ENCODE data around the gene TNIP1.
A peak's percentile ranks its signal among the peaks of the same experiment; 100 is the strongest.

Gene TNIP1

DNA sequence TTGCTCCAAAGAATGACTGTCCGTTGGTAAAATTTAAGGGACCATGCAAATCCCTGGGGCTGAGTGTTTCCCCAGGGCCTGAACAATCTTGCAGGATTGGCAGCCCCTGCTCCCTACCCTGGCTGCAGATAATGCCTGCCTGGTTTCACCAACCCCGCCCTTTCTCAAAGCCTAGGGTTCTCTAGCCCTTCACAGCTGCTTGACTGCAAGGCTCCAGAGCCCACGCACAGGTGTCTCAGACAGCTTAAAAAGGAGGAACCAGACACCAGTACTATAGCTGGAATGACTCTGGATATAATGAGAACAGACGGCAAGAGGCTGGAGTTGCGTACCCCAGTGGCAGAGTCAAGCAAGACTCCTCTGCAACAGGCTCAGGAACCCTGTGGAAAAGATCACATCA is 25.2 kb upstream of the TNIP1 start:
- no peak for DNase-seq (ENCODE audit: low read depth)

DNA sequence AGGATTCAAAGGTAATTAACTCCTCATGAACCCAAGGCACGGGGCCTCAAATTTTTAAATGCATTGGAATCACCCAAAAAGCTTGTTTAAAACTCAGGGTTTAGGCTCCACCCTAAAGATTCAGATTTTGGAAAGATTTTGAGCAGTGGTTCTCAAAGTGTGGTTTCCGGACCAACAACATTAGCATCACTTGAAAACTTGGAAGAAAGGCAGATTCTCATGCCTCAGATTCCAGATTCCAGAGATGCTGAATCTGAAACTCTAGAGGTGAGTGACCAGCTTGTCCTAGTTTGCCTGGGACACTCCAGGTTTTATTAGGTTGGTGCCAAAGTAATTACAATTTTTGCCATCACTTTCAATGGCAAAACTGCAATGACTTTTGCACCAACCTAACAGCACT is 24.7 kb upstream of the TNIP1 start:
- no peak for DNase-seq (ENCODE audit: low read depth)

DNA sequence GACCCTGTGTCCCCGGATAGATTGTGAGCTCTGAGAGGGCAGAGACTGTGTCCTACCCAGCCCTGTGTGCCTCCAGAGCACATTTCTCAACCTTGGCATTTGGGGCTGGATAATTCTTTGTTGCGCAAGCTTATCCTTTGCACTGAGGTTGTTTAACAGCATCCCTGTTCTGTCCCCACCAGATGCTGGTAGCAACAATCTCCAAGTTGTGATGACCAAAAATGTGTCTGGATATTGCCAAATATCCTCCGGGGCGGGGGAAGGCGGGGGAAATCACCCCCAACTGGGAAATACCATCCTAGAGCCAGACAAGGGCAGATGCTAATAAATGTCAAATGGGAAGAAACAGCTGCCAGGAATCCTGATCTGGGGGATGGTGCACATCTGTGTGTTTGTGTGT is 24.0 kb upstream of the TNIP1 start:
- DNase-seq (ENCODE audit: low read depth) = no peak

DNA sequence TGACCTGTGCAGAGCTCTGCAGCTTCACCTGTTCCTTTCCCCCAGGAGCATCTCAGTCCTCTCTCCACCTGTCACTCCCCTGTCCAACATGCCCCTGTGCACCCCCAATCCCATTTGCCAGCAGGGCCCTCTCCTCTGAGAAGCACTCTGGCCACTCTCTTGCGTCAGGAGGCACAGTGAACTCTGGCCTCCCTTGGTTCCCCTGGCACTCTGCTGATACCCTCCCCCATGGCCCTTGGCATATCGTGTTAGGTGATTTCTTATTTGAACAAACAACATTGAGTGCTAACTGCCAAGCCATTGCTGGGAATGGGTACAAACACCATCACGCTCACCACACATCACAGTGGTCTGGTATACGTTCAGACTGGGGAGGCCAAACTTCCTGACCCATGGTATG is 20.9 kb upstream of the TNIP1 start:
- no peak for DNase-seq (ENCODE audit: low read depth)

DNA sequence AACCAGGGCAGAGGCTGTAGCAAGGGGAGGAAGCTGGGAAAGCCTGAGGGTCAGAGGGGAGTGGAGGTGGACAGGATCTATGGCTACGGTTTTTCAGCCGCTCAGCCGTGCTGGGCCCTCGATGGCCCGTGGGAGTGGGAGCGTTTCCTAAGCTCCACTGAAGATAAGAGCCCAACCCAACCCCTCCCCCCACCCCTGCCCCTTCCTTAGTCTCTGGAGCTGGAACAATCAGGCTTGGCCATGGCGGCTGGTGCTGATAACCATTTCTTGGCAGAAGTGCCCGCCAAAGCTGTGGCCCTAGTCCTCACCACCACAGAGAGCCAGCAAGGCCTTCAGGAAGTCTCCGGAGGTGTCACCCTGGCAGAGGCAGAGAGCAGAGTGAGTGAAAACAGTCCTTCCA is 20.3 kb upstream of the TNIP1 start:
- DNase-seq (ENCODE audit: low read depth) = no peak

DNA sequence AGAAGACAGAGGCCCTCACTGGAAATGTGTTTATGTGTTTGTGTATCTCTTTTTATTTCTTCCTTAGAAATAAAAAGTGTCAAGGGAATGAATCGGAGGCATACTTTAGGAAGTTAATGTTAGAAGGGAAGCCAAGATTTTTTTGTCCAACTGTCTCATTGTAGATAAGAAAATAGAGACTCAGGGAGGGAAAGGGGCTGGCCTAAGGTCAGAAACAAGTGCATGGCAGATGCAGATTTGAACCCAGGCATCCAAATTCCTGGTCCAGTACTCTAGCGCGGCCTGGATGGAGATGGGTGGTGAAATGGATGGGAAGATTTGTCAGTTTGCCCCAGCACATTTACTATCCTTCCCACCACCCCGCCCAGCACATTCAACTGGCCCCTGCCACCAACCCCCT is 19.8 kb upstream of the TNIP1 start:
- DNase-seq (ENCODE audit: low read depth) = no peak

DNA sequence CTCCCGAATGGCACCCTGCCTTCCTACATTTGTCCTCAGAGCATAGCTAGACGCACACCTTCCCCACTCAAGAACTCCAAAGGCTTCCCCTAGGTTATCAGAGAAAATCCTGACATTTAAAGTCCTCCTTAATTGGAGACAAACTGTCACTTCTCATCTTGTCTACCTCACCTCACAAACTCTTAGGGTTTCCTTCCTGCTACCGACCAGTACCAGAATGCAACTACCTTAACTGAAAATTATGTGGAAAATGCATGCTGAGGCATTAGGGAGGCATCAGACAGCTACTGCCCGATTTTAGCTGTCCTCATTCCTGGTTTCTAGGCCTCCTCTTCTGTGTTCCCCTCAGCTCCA is 17.9 kb upstream of the TNIP1 start:
- DNase-seq (ENCODE audit: low read depth) = no peak

DNA sequence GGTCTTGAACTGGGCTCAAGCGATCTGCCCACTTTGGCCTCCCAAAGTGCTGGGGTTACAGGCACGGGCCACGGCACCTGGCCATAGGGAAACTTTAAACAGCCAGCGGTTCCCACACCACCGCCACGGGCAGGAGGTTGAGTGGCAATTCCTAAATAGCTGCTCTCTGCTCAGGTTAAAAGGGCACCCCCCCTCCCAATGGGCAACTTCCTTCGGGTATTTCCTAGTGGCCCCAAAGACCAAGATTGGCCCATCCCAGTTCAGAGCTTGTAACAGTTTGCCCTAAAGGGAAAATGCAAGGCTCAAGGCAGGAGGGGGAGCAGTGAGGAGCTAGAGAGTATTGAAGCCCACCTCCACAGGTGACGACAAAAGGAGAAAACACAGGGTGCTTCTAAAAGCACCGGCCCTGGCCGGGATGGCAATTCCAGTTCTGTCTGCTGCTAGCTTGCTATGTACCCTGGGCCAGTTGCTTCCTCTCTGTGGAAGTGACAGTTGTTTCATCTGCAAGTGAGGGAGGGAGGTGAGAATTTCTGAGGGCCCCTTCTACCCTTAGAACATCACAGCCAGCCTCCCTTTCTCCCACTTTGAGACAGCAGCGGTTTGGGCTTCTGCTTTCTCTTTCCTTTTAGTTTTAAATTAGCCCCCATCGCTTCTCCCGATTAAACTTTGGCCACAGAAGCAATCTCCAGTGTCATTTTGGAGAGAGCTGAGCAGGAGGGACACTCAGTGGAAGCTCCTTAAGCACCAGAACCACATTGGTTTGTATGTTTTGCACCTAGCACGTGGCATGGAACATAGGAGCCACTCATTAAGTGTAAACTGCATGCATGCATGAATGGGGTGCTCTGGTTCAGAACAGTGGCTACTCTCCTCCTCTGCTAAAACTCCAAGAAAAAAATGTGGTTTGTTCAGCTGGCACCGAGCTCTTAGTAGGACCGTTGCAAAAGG is 17.3 kb upstream of the TNIP1 start:
- no peak for DNase-seq (ENCODE audit: low read depth)

DNA sequence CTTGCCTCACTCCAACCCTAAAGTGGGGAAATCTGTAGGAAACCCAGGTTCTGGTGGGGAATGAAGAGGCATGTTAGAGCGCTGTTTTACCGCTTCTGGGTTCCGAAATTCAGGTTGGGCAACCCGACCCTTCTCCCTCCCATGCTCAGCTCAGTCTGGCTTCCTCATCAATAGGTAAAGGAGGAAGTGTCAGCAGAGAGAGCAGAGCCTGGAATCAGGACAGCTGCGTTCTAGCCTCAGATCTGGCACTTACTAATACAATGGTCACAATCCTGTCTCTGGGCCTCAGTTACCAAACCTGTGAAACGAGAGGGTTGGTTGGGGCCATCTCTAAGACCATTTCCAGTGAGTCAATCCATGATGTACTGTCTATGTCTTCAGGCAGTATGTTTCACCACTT is 16.2 kb upstream of the TNIP1 start:
- no peak for DNase-seq (ENCODE audit: low read depth)

DNA sequence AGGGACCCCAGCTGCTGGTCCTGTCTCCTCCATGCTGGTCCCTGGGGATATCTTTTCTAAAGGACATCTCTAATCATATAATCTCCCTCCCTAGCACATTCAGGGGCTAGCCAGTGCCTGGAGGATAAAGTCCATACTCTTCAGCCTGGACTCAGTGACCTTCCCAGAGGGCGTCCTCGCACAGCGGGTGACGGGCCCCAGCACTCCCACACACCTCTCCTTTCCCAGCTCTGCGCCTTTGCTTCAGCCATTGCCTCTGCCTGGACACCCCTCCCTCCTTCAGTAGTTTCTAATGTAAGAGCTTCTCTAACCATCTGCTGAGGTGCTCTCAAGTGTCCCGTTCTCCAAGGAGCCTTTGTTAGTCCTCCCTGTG is 15.2 kb upstream of the TNIP1 start:
- no peak for DNase-seq (ENCODE audit: low read depth)

DNA sequence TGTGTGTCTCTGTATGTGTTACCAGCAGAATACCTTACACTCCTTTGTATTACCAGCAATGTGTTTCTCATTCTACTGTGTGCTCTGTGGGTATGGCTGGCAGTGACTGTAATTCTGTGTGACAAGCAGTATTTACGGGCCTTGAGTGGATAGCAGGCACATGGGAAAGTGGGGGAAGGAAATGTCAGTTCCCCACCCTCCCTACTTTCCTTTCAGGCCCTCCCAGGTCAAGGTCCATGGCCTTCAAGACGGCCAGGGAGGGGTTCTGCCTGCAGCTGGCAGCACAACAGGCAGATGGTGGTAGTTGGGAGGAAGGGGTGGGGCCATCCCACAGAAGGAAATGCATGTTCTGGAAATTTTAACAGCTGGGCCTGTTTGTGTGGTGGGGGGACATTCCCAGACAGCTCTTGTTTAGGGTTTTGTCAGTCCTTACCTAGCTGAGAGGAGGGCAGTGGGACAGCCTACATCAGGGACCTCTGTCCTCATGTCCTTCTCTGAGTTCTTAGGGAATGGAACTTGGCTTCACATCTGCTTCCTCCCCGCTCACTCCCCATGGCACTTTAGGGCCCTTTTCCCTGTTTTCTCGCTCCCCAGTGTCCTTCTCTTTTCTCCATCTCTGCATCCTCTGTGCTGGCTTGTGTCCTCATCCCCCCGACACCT is 14.6 kb upstream of the TNIP1 start:
- no peak for DNase-seq (ENCODE audit: low read depth)

DNA sequence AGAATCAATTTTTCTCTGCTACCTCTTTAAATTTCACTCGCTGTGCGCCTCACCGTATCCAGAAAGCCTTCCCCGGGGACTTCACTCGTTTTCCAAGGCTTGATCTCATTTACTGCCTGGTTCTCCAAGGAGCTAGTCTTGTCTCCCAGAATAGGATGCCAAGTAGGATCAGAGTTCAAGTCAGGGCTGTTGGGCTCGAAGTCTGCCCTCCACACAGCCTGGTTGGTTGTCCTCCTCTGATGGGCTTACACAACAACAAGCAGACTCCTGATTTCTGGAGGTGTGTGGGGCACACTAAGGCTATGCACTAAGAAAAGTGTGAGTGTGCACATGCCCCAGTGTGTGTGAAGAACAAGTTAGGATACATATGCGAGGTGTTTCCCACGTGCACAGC is 14.0 kb upstream of the TNIP1 start:
- DNase-seq (ENCODE audit: low read depth) = no peak

DNA sequence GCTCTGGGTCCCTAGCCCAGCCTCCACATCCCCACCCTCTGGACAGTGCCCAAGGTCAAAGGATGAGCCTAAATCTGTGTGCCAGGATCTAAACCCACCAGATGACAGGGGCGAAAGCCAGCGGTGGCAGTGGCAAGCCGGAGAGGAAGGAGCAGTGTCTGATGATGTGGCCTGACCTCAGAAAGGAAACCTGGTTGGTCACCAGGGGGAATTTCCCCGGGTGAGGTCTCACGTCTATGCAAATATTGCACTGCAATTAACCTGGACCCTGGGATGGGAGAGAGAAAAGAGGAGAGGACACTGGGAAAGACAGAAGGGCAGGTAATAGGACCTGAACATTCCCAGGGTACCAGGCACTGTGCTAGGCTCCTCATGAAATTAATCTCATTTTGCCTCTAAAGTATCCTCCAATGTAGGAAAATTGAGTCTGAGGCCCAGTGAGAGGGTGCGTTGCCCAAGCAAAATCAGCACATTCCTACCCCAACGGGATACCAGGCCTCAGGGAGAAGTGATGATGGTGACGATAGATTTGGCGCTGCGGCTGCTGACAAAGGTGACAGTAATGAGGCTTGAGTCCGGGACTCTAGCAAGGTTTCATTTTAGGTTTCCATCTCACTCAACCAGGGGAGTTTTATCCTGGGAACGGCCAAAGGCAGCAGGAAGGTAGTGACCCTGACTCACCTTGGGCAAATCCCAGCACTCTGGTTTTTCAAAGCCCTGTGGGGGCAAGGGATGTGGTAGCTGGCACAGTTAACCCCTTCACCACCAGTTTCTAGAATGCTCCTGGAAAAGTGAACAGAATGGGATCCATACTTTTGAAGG is 13.4 kb upstream of the TNIP1 start:
- DNase-seq (ENCODE audit: low read depth) = peak; percentile 45

DNA sequence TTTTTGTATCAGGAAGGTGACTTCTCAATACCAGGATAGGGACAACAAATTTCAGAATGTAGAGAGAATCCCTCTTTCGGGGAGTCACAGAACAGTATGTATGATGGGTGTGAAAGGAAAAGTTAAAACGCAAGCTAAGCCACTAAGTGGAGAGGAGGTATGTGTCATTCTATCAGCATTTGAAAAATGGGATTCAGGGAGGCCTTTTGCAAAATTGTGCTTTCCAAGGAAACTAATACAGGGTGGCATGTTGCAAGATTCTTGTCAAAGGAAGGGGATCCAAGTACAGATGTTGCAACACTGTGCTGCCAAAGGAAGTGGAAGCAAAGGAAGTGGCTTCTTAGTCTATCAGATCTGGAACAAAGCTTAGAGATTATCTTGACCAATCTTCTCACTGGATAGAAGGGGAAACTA is 12.6 kb upstream of the TNIP1 start:
- no peak for DNase-seq (ENCODE audit: low read depth)

DNA sequence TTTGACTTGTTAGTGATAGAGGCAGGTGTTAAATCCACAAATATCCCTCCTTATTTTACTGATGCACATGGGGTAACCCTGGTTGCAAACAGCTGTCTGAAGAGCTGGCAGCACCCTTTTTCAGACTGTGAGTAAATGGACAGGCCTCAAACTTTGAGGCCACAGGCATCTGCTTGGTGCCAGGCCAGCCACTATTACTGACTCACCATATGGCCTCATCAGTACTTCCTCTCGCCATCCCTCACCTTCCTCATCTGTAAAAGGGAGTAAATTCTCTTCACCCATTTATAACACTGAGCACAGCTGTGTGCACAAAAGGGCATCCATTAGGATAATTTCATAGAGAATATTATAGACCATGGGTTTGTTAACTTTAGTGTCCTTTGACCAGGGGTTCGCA is 11.9 kb upstream of the TNIP1 start:
- DNase-seq (ENCODE audit: low read depth) = no peak

DNA sequence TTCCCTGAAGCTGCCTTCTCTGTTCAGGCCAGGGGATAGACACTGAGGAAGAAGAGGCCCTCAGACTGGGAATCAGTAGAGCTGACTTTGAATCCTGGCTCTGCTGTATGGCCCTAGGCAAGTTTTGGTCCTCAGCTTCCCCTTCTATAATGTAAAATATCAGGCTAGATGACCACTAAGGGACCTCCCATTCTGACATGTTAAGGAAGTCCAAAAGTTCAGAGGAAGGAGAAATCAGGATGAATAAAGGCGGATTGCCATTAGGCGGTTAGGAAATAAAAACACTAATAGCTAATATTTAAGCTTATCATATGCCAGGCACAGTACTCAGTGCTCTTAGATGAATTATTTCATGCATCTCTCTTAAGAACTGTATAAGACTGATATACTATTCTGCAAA is 8.9 kb upstream of the TNIP1 start:
- DNase-seq (ENCODE audit: low read depth) = no peak

DNA sequence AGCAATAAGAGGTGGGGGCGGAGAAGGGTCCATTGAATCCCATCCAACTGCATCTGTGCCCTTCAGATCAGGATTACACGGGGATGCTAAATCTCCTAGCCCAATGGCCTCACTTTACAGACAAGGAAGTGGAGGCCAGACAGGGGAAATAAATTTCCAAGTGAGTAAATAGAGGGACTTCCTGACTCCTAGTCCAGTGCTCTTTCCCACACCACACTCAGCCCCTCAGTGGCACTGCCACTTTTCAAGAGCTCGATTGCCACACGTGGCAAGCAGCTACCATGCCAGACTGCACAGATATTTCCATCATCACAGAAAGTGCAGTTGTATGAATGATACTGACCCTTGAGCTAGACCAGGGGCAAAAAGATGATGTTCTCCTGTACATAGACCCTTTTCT is 8.2 kb upstream of the TNIP1 start:
- DNase-seq (ENCODE audit: low read depth) = no peak

DNA sequence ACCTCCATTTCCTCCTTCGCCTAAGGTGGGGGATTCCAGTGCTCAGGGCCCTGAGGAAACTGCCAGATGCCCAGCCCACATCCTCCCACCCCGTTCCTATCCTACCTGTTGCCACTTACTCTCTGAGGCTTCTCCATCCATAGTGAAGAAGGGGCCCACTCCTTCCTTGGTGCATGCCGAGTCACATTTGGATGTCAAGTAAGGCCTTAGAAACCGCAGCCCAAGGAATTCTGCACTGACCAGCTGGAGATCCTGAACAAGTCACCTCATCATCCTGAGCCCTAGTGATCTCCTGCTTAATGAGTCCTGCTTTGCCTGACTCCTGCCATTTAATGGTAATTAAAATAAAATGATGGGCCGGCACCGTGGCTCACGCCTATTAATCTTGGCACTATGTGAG is 6.7 kb upstream of the TNIP1 start:
- DNase-seq (ENCODE audit: low read depth) = no peak

DNA sequence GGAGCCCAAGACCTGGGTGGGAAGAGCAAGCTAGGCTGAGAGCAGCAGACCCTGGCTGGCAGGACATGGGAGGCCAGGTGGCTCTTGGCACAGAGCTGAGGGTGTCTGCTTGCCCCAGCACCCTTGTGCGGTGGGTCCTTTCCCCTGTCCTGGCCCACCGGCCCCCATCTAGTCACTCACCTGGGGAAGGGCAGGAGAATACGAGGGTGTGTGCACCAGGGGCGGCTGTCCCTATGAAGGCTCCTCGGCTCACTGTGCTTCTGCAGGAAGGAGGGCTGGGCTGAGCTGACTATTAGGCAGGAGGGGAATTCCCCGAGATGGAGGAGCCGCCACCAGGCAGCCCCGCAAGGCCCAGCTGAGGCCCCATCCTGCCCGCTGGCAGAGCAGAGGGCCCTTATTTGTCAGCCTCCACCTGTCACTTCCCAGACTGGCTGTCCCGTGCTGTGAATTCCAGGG is 6.1 kb upstream of the TNIP1 start:
- peak; percentile 39 for DNase-seq (ENCODE audit: low read depth)

DNA sequence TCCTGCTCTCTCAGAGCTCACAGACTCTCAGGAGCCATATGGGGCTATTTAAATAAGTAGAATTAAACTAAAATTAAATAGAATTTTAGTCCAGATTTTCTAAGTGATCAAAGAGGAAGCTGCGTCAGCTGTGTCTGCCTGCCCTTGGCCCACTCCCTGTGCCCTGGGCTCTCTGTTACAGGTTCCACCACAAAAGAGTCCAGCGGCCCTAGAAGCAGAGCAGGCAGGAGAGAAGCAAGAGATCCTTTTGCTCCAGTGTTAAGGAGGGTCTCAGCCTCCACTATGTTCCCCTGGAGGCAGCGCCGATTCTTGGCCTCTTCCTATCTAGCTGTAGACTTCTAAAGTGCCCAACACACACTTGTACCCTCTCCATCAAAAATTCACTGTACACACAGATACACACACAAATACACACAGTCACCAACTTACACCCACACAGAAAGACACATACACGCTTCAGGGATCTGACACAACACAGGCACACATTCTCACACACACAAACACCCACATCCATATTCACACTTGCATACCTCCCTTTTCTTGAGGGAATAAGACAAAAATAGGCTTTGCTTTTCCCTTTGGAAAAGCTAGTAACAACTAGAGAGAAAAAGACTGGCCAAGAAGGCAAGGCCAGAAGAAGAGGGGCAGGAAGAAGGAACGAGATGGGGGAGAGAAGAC is 5.5 kb upstream of the TNIP1 start:
- no peak for DNase-seq (ENCODE audit: low read depth)

DNA sequence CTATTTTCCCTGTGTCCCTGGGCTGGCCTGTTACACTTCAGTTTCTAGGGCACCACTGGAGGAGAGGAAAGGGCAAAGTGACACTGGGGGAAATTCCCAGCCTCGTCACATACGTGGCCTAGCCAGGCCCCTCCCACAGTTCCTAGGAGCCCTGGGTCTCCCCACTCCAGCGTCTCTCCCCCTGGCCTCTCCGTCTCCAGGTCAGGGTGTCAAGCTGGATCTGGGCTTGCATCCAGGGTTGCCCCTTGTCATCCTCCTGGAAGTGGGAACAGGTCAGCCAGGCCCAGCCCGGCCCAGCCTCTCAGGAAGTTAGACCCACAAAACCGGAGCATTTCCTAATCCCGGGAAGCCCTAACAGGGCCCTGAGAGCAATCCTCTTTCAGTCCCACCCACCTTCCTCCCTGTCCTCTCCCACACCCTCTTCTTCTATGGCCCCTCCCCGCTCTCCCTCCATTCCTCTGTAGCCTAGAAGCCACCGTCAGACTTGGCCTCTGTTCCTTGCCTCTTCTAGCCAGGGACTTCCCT is 4.7 kb upstream of the TNIP1 start:
- DNase-seq (ENCODE audit: low read depth) = no peak

DNA sequence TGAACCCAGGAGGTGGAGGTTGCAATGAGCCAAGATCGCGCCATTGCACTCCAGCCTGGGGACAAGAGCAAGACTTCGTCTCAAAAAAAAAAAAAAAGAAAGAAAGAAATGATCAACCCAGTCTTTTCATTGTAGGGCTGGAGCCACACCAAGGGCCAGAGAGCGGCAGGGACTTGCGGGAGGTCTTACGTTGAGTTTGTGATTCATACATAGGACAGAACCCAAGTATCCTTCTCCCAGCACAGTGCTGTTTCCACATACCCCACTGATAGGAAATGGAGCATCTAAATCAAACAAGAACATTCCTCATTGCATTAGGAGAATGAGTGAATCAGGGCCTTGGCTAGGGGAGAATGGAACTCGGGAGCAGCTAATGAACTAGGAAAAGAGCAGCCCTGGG is 3.5 kb upstream of the TNIP1 start:
- DNase-seq (ENCODE audit: low read depth) = no peak

Measured in stimulated activated CD8-positive, alpha-beta memory T cell treated with anti-CD3 and anti-CD28 coated beads, Interleukin-12 subunit alpha, Interleukin-12 subunit beta, amount 100 ng/mL, for 4 hours (primary cell).